Activated CD4-positive, alpha-beta T cell treated with anti-CD3 and anti-CD28 coated beads for 36 hours (primary cell): ENCODE results near the gene LINC00237. TPM values are rescaled to one million over a fixed set of nuclear protein-coding genes. Genes with fewer than 3 reads are reported as not detected.
A peak's percentile ranks its signal among the peaks of the same experiment; 100 is the strongest.

Experiments
- ATAC-seq: fragments of 200-7000 bp; cut with Tn5 transposase; one replicate; pipeline ENCODE4 v1.10.0; 2021; ENCODE audit warnings: mild to moderate bottlenecking, moderate library complexity
- CTCF ChIA-PET: fragments of 350-600 bp; sonication (Branson Sonifier 250); formaldehyde crosslinking; loops from one replicate; lab custom pipeline; 2021; ENCODE audit warnings: antibody characterized with exemption; lab: Charles Lee
- POLR2A ChIA-PET: fragments of 350-600 bp; sonication (Branson Sonifier 250); formaldehyde crosslinking; loops from one replicate; lab custom pipeline; 2021; ENCODE audit warnings: antibody characterized with exemption, inconsistent platforms; lab: Charles Lee
- DNase-seq: peaks from one replicate; pipeline ENCODE4 v3.0.0-alpha.2; 2020
- H3K27ac Mint-ChIP-seq: one replicate; pipeline ENCODE4 v1.8.0; 2021; ENCODE audit warnings: mixed read lengths
- H3K27me3 Mint-ChIP-seq: one replicate; pipeline ENCODE4 v1.8.0; 2021; ENCODE audit warnings: mixed read lengths
- H3K36me3 Mint-ChIP-seq: one replicate; pipeline ENCODE4 v1.8.0; 2021; ENCODE audit warnings: low read depth, mixed read lengths
- H3K4me1 Mint-ChIP-seq: one replicate; pipeline ENCODE4 v1.8.0; 2021; ENCODE audit warnings: mixed read lengths
- H3K4me3 Mint-ChIP-seq: one replicate; pipeline ENCODE4 v1.8.0; 2021; ENCODE audit warnings: mild to moderate bottlenecking, moderate library complexity, mixed read lengths
- H3K9me3 Mint-ChIP-seq: one replicate; pipeline ENCODE4 v1.8.0; 2021; ENCODE audit warnings: low read depth, mixed read lengths
- intact Hi-C, 2 experiments: fragments of 100-400 bp; cut with DNase I in 1 of 2; cut with micrococcal nuclease in 1 of 2; formaldehyde crosslinking; loops; one replicate each; pipeline versions ENCODE4 v1.14.2 to v1.15.1; 2022 to 2024; cut with DNase I, micrococcal nuclease
- total RNA-seq, 2 experiments: library from RNA; stranded (reverse); gene quantifications; one replicate each; pipeline ENCODE4 v1.2.3, GENCODE V29; 2021

Gene LINC00237
- total RNA-seq, 2 experiments from 2014 or later = not detected

GRCh38 chr20:21104921-21105320 is 1.2 kb downstream of the LINC00237 start:
- peaks cover 27% of the 10 kb centered on the region for H3K4me1 Mint-ChIP-seq
- ChIA-PET CTCF (interaction anchor here (1.0 to 1.6 kb wide), 2 partner anchors 10 kb away, joined by 3 to 5 read pairs; no protein-coding TSS in a partner anchor), POLR2A (no interaction called here)
- intact Hi-C loops = loop anchor here (2.0 to 10.0 kb wide), 7 partner anchors 292 to 1472 kb away; partner anchors contain the start of genes INSM1 (in 2 of the 2) and NKX2-4 (in 1 of the 2)
- peaks cover 63% of the 10 kb centered on the region for H3K27me3 Mint-ChIP-seq
- no peak overlapping the region for H3K27ac Mint-ChIP-seq
- no peak overlapping the region for H3K4me3 Mint-ChIP-seq
- DNase-seq = no peak
- no peaks in the 10 kb centered on the region for H3K9me3 Mint-ChIP-seq
- no peak for ATAC-seq
- no peaks in the 10 kb centered on the region for H3K36me3 Mint-ChIP-seq

DNA sequence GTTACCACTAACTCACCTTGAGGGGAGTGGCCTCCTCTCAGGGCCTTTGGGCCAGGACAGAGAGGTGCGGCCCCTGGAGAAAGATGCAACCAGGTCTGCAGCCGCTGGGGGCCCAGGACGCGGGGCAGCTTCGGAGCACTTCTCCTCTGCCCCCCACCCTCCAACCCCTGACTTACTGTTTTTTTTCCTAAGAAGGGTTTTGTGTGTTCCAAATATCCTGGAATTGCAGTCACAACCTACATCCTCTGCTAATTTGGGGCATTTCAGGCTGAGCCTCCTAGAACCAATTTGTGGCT is 1.7 kb downstream of the LINC00237 start:
- POLR2A ChIA-PET = no interaction called here
- no peaks in the 10 kb centered on the region for H3K36me3 Mint-ChIP-seq
- peaks cover 65% of the 10 kb centered on the region for H3K27me3 Mint-ChIP-seq
- no peak overlapping the region for H3K27ac Mint-ChIP-seq
- CTCF ChIA-PET = interaction anchor here (1.0 to 1.6 kb wide), 2 partner anchors 9 to 11 kb away, joined by 3 to 5 read pairs; no protein-coding TSS in a partner anchor
- peaks cover 30% of the 10 kb centered on the region for H3K4me1 Mint-ChIP-seq
- intact Hi-C loops = loop anchor here (2.0 to 10.0 kb wide), 6 partner anchors 293 to 1470 kb away; partner anchors contain the start of genes INSM1 (in 2 of the 2) and NKX2-4 (in 1 of the 2)
- DNase-seq = no peak
- ATAC-seq = no peak
- no peaks in the 10 kb centered on the region for H3K9me3 Mint-ChIP-seq
- no peak overlapping the region for H3K4me3 Mint-ChIP-seq

- CTCF ChIA-PET = interaction anchor here (0.6 to 1.6 kb wide), 2 partner anchors 11 to 560 kb away, joined by 3 to 5 read pairs; no protein-coding TSS in a partner anchor
- Mint-ChIP-seq H3K4me1 (peaks cover 32% of the 10 kb centered on the region), H3K27me3 (peaks cover 68% of the 10 kb centered on the region), H3K9me3 (no peaks in the 10 kb centered on the region), H3K36me3 (no peaks in the 10 kb centered on the region), H3K27ac (no peak overlapping the region), H3K4me3 (peak overlapping the region; percentile 61)
- no peak for ATAC-seq
- intact Hi-C loops = loop anchor here (1.0 to 10.0 kb wide), 7 partner anchors 293 to 1471 kb away; partner anchors contain the start of genes INSM1 (in 2 of the 2) and NKX2-4 (in 2 of the 2)
- peak; percentile 44 for DNase-seq
- POLR2A ChIA-PET = no interaction called here
Measured at GRCh38 chr20:21103582-21104465, 2.3 kb downstream of the LINC00237 start.

GRCh38 chr20:21102603-21103311 is 3.4 kb downstream of the LINC00237 start:
- POLR2A ChIA-PET = no interaction called here
- no peaks in the 10 kb centered on the region for H3K36me3 Mint-ChIP-seq
- H3K27me3 Mint-ChIP-seq = peaks cover 70% of the 10 kb centered on the region
- H3K4me1 Mint-ChIP-seq = peaks cover 34% of the 10 kb centered on the region
- no peak overlapping the region for H3K27ac Mint-ChIP-seq
- DNase-seq (peak; percentile 59), ATAC-seq (peak; percentile 27)
- intact Hi-C loops = loop anchor here (1.0 to 10.0 kb wide), 6 partner anchors 295 to 1472 kb away; partner anchors contain the start of genes INSM1 (in 2 of the 2) and NKX2-4 (in 2 of the 2)
- no peaks in the 10 kb centered on the region for H3K9me3 Mint-ChIP-seq
- peak overlapping the region; percentile 61 for H3K4me3 Mint-ChIP-seq
- CTCF ChIA-PET = interaction anchor here (0.6 kb wide), 1 partner anchor 1015 kb away, joined by 3 read pairs; no protein-coding TSS in a partner anchor

DNA sequence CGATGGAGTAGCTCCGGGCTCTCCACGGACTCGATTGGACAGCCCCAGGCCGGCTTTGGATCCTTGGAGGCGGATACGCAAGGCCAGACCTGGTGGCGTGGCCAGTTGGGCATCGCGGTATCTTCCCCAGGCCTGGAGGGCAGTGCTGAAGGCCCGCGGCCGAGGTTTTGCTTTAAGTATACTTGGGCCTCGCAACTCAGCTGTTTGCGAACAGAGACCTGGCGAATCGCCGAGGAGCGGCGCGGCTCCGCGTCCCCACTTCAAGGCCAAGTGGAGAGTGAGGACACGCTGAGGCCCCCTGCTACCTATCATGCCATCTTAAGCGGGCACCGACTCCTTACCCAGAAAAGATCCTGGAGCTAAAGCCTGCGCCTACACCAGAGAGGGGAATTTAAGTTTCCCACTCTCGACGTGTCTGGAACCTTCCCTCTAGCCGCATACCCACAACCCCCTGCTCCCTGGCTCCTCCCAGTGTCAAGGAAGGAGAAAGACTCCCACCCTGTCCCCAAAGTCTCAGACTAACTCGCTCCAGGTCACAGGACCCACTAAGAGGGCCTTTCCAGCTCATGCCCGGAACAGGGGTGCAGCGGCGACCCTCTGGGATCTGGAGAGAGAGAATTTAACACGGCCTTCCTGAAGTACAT is 4.1 kb downstream of the LINC00237 start:
- POLR2A ChIA-PET = no interaction called here
- Mint-ChIP-seq H3K27ac (peak overlapping the region; percentile 15), H3K36me3 (no peaks in the 10 kb centered on the region), H3K4me3 (peak overlapping the region; percentile 61), H3K4me1 (peaks cover 34% of the 10 kb centered on the region), H3K9me3 (no peaks in the 10 kb centered on the region), H3K27me3 (peaks cover 69% of the 10 kb centered on the region)
- CTCF ChIA-PET = interaction anchor here (0.7 to 1.4 kb wide), 2 partner anchors 53 to 995 kb away, joined by 4 to 5 read pairs; no protein-coding TSS in a partner anchor
- intact Hi-C loops = loop anchor here (2.0 to 10.0 kb wide), 7 partner anchors 23 to 1473 kb away; partner anchors contain the start of genes INSM1 (in 2 of the 2) and NKX2-4 (in 1 of the 2)
- peak; percentile 36 for DNase-seq
- ATAC-seq = no peak

DNA sequence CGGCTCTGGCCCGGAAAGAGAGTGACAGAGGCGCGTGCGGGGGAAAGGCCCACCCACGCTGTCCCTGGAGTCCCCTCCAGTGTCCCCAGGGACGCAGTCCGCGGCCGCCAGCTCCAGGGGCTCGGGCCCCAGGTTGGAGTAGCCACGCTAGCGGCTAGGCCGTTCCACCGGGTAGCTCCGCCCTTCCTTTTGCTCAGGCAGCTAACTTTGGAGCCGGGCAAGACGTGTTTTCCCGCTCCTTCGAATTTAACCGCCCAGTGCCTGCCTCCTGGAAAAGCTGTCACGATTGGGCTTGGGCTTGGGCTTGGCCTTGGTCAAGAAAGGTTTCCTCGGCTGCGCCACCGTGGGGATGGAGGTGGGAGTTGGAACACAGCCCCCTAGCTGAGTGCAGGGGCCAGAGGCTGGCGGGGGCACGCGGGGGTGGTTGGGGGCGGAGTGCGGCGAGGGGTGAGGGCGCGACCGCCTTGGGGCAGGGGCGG is 4.7 kb downstream of the LINC00237 start:
- CTCF ChIA-PET = interaction anchor here (0.7 to 1.4 kb wide), 3 partner anchors 24 to 995 kb away, joined by 4 to 5 read pairs (median 5); partner anchors contain the start of gene KIZ
- ATAC-seq = peak; percentile 8
- peak; percentile 44 for DNase-seq
- Mint-ChIP-seq H3K27ac (no peak overlapping the region), H3K9me3 (no peaks in the 10 kb centered on the region), H3K4me1 (peaks cover 34% of the 10 kb centered on the region), H3K36me3 (no peaks in the 10 kb centered on the region), H3K4me3 (peak overlapping the region; percentile 59), H3K27me3 (peaks cover 70% of the 10 kb centered on the region)
- POLR2A ChIA-PET = no interaction called here
- intact Hi-C loops = loop anchor here (2.0 to 10.0 kb wide), 7 partner anchors 23 to 1473 kb away; partner anchors contain the start of genes INSM1 (in 2 of the 2) and NKX2-4 (in 1 of the 2)

DNA sequence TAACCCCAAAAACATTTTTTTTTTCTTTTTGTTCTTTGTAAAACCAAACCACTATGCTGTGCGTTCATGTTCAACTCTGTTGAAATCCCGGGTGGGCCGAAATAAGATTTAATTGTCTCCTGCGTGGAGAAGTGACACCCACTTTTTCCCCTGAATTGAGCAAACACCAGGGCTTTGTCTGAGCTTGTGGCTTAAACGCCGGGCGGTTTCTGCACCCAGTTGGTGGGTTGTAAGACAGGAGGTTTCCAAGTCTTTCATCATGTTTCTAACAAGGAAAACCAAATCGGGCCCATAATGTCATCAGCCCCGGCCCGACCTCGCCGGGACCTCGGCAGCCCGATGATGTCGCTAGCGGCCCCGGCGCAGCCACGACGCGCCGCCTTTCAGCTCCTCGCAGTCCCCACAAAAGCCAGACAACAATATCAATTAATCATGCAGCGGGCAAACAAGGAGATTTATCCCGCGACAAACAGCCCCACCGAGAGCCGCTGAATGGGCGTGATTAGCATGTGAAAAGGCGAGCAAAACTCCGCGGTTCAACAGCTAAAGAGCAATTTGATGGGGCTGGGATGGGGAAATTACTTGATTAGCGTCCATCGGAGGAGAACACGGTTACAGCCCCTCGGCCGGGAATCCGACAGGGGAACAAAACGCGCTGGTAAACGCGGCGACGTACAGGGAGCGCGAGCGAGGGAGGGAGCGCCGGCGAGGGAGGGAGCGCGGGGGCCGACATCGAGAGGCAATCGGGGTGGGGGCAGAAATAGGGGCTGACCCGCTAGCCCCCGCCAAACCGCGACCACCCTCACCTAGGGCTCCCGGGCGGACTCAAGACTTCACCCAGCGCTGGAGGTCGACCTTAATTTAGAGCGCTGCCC is 5.3 kb downstream of the LINC00237 start:
- H3K27ac Mint-ChIP-seq = peak overlapping the region; percentile 92
- intact Hi-C loops = loop anchor here (1.0 to 10.0 kb wide), 9 partner anchors 24 to 1474 kb away; partner anchors contain the start of genes INSM1 (in 2 of the 2), NKX2-4 (in 1 of the 2) and XRN2 (in 1 of the 2)
- DNase-seq (peak; percentile 63), ATAC-seq (peak; percentile 24)
- H3K36me3 Mint-ChIP-seq = no peaks in the 10 kb centered on the region
- H3K9me3 Mint-ChIP-seq = no peaks in the 10 kb centered on the region
- CTCF ChIA-PET = interaction anchor here (0.7 to 1.4 kb wide), 3 partner anchors 24 to 1027 kb away, joined by 3 to 5 read pairs (median 5); partner anchors contain the start of gene KIZ
- H3K4me1 Mint-ChIP-seq = peaks cover 34% of the 10 kb centered on the region
- POLR2A ChIA-PET = interaction anchor here (1.0 kb wide), 1 partner anchor 25 kb away, joined by 3 read pairs; the partner anchor contains the start of gene KIZ
- peaks cover 67% of the 10 kb centered on the region for H3K27me3 Mint-ChIP-seq
- peak overlapping the region; percentile 78 for H3K4me3 Mint-ChIP-seq

- H3K36me3 Mint-ChIP-seq = no peaks in the 10 kb centered on the region
- H3K4me1 Mint-ChIP-seq = peaks cover 34% of the 10 kb centered on the region
- ChIA-PET POLR2A (interaction anchor here (1.0 kb wide), 1 partner anchor 26 kb away, joined by 3 read pairs; the partner anchor contains the start of gene KIZ), CTCF (interaction anchor here (0.7 to 1.3 kb wide), 2 partner anchors 25 to 1028 kb away, joined by 3 to 5 read pairs; partner anchors contain the start of gene KIZ)
- H3K9me3 Mint-ChIP-seq = no peaks in the 10 kb centered on the region
- H3K27me3 Mint-ChIP-seq = peaks cover 68% of the 10 kb centered on the region
- peak overlapping the region; percentile 78 for H3K4me3 Mint-ChIP-seq
- peak overlapping the region; percentile 92 for H3K27ac Mint-ChIP-seq
- intact Hi-C loops = loop anchor here (1.0 to 10.0 kb wide), 9 partner anchors 25 to 1475 kb away; partner anchors contain the start of genes INSM1 (in 2 of the 2), NKX2-4 (in 1 of the 2) and XRN2 (in 1 of the 2)
- DNase-seq (peak; percentile 71), ATAC-seq (peak; percentile 53)
Measured at GRCh38 chr20:21099751-21100577, 6.2 kb downstream of the LINC00237 start.
